ENCODE data around the gene DNAL1. TPM values are rescaled to one million over a fixed set of nuclear protein-coding genes. Genes with fewer than 3 reads are reported as not detected.

Gene DNAL1
- total and polyA plus RNA-seq, 2 of the 4 experiments (the other 2 are of a cell fraction) = 4.5 to 5.4 TPM

DNA sequence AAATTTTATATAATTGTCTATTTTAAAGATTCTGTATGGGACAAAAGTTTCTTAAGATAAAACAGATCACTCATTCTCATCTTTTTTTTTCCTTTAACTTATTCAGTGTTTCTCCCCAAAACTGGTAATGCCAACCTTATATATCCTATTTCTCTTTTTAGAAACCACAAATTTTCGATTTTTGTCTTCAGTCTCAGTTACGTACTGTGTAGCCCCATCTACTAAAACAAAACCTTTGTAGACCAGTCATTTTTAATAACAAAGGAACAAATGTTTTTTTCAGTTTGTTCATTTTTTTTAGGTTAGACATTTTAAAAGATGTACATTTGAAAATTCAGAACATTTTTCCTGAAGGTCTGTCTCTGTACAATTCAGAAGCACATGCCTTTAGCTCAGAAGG lies 51.2 kb downstream of the DNAL1 start:
- H3K36me3 ChIP-seq (ENCODE audit: control insufficient read depth, insufficient read depth, low read length) = peaks cover 4% of the 10 kb centered on the region; the same call in 1 of the 2 replicates
- H2BK15ac ChIP-seq (ENCODE audit: low read depth, low read length) = no peak overlapping the region
- no peak overlapping the region for H3K4me2 ChIP-seq (ENCODE audit: low read depth, low read length)
- no peak for DNase-seq
- ChIA-PET CTCF (no interaction called here), POLR2A (ENCODE audit: unreplicated experiment) (no interaction called here)
- no peak overlapping the region for H4K5ac ChIP-seq (ENCODE audit: low read depth, low read length)
- H2BK5ac ChIP-seq (ENCODE audit: low read depth, low read length, poor library complexity, severe bottlenecking) = peak overlapping the region; percentile 34
- H2AK5ac ChIP-seq (ENCODE audit: low read depth, low read length) = no peak overlapping the region
- H3K18ac ChIP-seq (ENCODE audit: low read depth, low read length) = no peak overlapping the region
- H3K4me1 ChIP-seq (ENCODE audit: control insufficient read depth, insufficient read depth, low read length) = peaks cover 4% of the 10 kb centered on the region
- H2BK120ac ChIP-seq (ENCODE audit: low read depth, low read length) = peak overlapping the region; percentile 30; the same call in 1 of the 2 replicates
- H2BK20ac ChIP-seq (ENCODE audit: low read depth, low read length) = no peak overlapping the region
- no peak for ATAC-seq (ENCODE audit: low read depth)
- H3K9ac ChIP-seq (ENCODE audit: low read depth, low read length) = no peak overlapping the region
- BruUV-seq (replicated peaks) = no TSS peak
- H3K9me3 ChIP-seq (ENCODE audit: control insufficient read depth, insufficient read depth, low read length) = no peaks in the 10 kb centered on the region
- H4K91ac ChIP-seq (ENCODE audit: insufficient read depth, low read depth, low read length) = peak overlapping the region; percentile 58
- dilution Hi-C loops (cut with HindIII; ENCODE audit: low sequenced_read_pairs, unreplicated experiment) (no loop called here), intact Hi-C loops (cut with micrococcal nuclease) (no loop called here), in situ Hi-C loops (cut with MboI; ENCODE audit: low sequenced_read_pairs) (no loop called here)
- no peak overlapping the region for H2AFZ ChIP-seq (replicated peaks; ENCODE audit: low read length, poor library complexity)
- no peaks in the 10 kb centered on the region; a peak in 1 of 4 replicates for H3K79me1 ChIP-seq (ENCODE audit: low read depth in 1 of 2, low read length in 2 of 2)
- H3K4ac ChIP-seq (ENCODE audit: low read depth, low read length) = no peak overlapping the region; the same call in 1 of the 2 replicates
- H3K27me3 ChIP-seq (ENCODE audit: control insufficient read depth, insufficient read depth, low read length) = no peaks in the 10 kb centered on the region
- no peaks in the 10 kb centered on the region for H4K20me1 ChIP-seq (ENCODE audit: insufficient read depth, low read length)
- H3K27ac ChIP-seq (ENCODE audit: insufficient read depth, low read length) = no peak overlapping the region
- no peak for TF ChIP-seq MAFK (IDR thresholded peaks at IDR 0.05; ENCODE audit: low read depth, low read length)
- no peak for TF ChIP-seq POLR2A (IDR thresholded peaks at IDR 0.05; ENCODE audit: low read depth, low read length)
- TF ChIP-seq FOS (IDR thresholded peaks at IDR 0.05; ENCODE audit: low read depth, low read length) = no peak
- no peak for TF ChIP-seq MAZ (IDR thresholded peaks at IDR 0.05; ENCODE audit: borderline replicate concordance, low read depth, low read length)
- no peak for TF ChIP-seq CHD1 (IDR thresholded peaks at IDR 0.05; ENCODE audit: low read depth, low read length)
- TF ChIP-seq NFE2L2 (IDR thresholded peaks at IDR 0.05; ENCODE audit: low read depth, low read length) = no peak
- TF ChIP-seq SMC3 (IDR thresholded peaks at IDR 0.05; ENCODE audit: low read depth, low read length) = no peak
- no peak for TF ChIP-seq RCOR1 (IDR thresholded peaks at IDR 0.05; ENCODE audit: insufficient replicate concordance, low read length)
- TF ChIP-seq, protein P1, sequence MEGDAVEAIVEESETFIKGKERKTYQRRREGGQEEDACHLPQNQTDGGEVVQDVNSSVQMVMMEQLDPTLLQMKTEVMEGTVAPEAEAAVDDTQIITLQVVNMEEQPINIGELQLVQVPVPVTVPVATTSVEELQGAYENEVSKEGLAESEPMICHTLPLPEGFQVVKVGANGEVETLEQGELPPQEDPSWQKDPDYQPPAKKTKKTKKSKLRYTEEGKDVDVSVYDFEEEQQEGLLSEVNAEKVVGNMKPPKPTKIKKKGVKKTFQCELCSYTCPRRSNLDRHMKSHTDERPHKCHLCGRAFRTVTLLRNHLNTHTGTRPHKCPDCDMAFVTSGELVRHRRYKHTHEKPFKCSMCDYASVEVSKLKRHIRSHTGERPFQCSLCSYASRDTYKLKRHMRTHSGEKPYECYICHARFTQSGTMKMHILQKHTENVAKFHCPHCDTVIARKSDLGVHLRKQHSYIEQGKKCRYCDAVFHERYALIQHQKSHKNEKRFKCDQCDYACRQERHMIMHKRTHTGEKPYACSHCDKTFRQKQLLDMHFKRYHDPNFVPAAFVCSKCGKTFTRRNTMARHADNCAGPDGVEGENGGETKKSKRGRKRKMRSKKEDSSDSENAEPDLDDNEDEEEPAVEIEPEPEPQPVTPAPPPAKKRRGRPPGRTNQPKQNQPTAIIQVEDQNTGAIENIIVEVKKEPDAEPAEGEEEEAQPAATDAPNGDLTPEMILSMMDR (conservative IDR thresholded peaks at IDR 0.05; ENCODE audit: low read depth, low read length) = no peak
- TF ChIP-seq BHLHE40 (IDR thresholded peaks at IDR 0.05; ENCODE audit: low read depth, low read length) = no peak
- no peak for TF ChIP-seq RAD21 (IDR thresholded peaks at IDR 0.05; ENCODE audit: low read length)
- 0 out of 2 replicates have a peak, but pooled peaks cover 2% of the 10 kb centered on the region for H3K9me1 ChIP-seq (ENCODE audit: insufficient read depth, low read length)
- H3K14ac ChIP-seq (replicated peaks; ENCODE audit: low read depth, low read length) = 0 out of 2 replicates have a peak overlapping the region, but pooled peaks have one; percentile 40
- H4K8ac ChIP-seq (ENCODE audit: low read depth in 2 of 2, low read length in 2 of 2) = no peak overlapping the region
- H3K56ac ChIP-seq (ENCODE audit: extremely low read depth, insufficient read depth, low read length) = no peak overlapping the region
- no peak overlapping the region for H2AK9ac ChIP-seq (replicated peaks; ENCODE audit: low read depth, low read length, poor library complexity)
- peak overlapping the region; percentile 48; the same call in 1 of the 2 replicates for H3K23ac ChIP-seq (ENCODE audit: low read depth, low read length)
- H3K4me3 ChIP-seq (ENCODE audit: insufficient read depth, low read depth, low read length) = no peak overlapping the region
- no CpG with 5 or more reads among the region's 2 CpGs for WGBS, 2 experiments (ENCODE audit: extremely low coverage in 2 of 2, insufficient read length in 1 of 2)

All from IMR-90 (cell line).